Immature natural killer cell (primary cell): ENCODE results near the gene CHRNA9. TPM values are rescaled to one million over a fixed set of nuclear protein-coding genes. Genes with fewer than 3 reads are reported as not detected.

ENCODE experiments used
- DNase-seq, 3 donors: peaks; one replicate each; pipeline ENCODE4 v3.0.0; 2022; ENCODE audit warnings: mixed read lengths in 1 of 3
- H3K27ac Mint-ChIP-seq, 6 donors: one replicate each; pipeline ENCODE4 v1.8.0; 2020; ENCODE audit warnings: mixed read lengths in 6 of 6, mild to moderate bottlenecking in 5 of 6, inconsistent platforms in 4 of 6, moderate library complexity in 3 of 6
- H3K27me3 Mint-ChIP-seq, 3 donors: one replicate each; pipeline ENCODE4 v1.8.0; 2020 to 2021; ENCODE audit warnings: low read depth in 3 of 3, mild to moderate bottlenecking in 3 of 3, mixed read lengths in 3 of 3, moderate library complexity in 3 of 3, inconsistent platforms in 1 of 3
- H3K36me3 Mint-ChIP-seq, 3 donors: one replicate each; pipeline ENCODE4 v1.8.0; 2020; ENCODE audit warnings: mixed read lengths in 3 of 3, inconsistent platforms in 2 of 3, mild to moderate bottlenecking in 2 of 3
- H3K4me1 Mint-ChIP-seq, 2 donors: one replicate each; pipeline ENCODE4 v1.8.0; 2020; ENCODE audit warnings: inconsistent platforms in 2 of 2, mild to moderate bottlenecking in 2 of 2, mixed read lengths in 2 of 2, moderate library complexity in 1 of 2
- H3K4me3 Mint-ChIP-seq, 5 donors: one replicate each; pipeline ENCODE4 v1.8.0; 2020; ENCODE audit warnings: mild to moderate bottlenecking in 5 of 5, mixed read lengths in 5 of 5, inconsistent platforms in 3 of 5, moderate library complexity in 3 of 5
- H3K9me3 Mint-ChIP-seq, 6 donors: one replicate each; pipeline ENCODE4 v1.8.0; 2020; ENCODE audit warnings: mild to moderate bottlenecking in 6 of 6, mixed read lengths in 6 of 6, inconsistent platforms in 4 of 6, moderate library complexity in 3 of 6
- polyA plus RNA-seq, 3 donors: library from polyadenylated mRNA; unstranded; fragments of 300-500 nt; fragmentation: Illumina TruSeq; gene quantifications; one replicate each; pipeline ENCODE4 v1.2.3, GENCODE V29; 2021

Gene CHRNA9
- polyA plus RNA-seq, 3 donors from 2014 or later, result not detected

DNA sequence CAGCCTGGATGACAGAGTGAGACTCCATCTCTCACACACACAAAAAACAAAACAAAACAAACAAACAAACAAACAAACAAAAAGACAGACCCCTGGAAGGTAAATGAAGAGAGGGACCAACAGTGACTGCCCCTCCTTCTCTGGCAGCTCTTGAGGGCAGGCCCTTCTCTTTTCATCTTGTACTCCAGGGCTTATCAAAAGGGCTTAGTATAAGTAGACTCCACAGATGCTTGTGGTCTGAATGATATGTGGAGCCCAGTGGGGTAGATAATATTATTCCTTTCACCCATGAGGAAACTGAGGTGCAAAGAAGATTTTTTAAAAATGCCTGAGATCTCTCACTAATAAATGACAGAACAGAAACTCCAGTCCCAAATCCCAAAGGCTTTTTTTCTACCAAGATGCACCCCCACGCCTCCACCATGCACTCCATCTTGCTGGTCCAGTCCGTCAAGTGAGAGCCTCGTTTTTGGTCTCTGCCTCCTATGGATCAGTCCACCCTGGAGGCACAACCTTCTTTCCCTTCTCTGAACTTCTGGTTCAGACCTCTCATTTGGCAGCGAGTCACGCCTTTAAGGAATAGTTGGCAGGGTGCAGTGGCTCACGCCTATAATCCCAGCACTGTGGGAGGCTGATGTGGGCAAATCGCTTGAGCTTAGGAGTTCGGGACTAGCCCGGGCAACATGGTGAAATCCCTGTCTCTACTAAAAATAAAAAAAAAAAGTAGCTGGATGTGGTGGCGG is 17.0 kb upstream of the CHRNA9 start:
- no peak for DNase-seq
- H3K27me3 Mint-ChIP-seq, result peaks cover 0 to 6% (median 4%) of the 10 kb centered on the region in 3 donors
- H3K4me3 Mint-ChIP-seq, result peak overlapping the region in 2 of 5 donors; percentile 15 to 44

DNA sequence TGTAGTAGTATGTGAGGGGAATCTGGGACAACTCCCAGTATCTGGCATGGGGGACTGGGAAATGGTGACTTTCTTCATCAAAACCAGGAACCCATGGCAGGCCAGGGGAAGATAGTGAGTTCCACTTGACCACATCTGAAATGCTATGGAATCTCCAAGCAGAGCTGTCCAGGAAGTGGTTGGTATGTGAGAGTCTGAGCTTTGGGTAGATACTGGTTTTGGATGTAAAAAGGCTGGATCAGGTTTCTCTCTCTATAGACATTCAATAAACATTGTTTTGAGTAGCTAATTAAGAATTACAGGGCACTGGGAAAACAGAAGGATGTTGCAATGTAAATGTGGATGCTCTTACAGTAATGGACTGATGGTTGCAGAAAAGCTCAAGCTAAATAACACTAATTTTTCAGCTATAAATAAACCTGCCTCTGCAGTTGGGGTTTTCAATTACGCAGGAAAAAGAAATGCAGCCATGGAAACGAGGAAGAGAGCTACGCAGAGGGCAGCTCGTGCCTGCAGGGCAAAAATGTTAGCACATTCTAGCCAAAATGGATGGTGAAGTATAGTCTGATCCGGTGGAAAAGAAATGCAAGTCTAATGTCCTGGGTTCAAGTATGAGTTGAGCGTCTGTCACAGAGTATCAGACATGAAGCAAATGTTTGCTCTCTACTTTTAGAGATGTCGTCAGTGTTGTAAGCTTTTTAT is 13.4 kb upstream of the CHRNA9 start:
- no peaks in the 10 kb centered on the region for H3K36me3 Mint-ChIP-seq
- DNase-seq, result no peak
- H3K9me3 Mint-ChIP-seq, result no peaks in the 10 kb centered on the region
- no peak overlapping the region for H3K4me3 Mint-ChIP-seq
- H3K27me3 Mint-ChIP-seq, result peaks cover 0 to 7% (median 4%) of the 10 kb centered on the region in 3 donors
- H3K4me1 Mint-ChIP-seq, result peaks cover 8% of the 10 kb centered on the region in 2 donors
- no peak overlapping the region for H3K27ac Mint-ChIP-seq

More for the DNA sequence above, 17.0 kb upstream of the CHRNA9 start:
- Mint-ChIP-seq H3K9me3 (no peaks in the 10 kb centered on the region), H3K4me1 (peaks cover 10% of the 10 kb centered on the region in 2 donors), H3K27ac (peak overlapping the region in 1 of 6 donors; percentile 19), H3K36me3 (no peaks in the 10 kb centered on the region)

DNA sequence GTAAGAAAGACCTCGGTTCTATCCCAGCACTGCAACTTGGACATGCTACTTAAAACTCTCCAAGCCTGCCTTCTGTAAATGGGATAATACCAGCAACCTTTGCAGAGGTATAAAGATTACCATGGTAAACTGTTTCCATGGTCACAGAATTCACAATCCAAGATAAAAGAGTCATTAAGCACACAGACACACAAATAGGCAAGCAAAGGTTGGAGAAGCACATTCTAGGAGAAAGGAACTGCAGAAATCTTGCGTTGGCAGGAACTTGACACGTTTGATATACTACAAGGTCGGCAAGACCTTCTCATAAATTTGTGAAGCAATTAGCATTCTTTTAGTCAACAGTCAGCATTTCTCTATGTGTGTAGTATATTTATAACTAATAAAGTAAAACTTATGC is 12.3 kb upstream of the CHRNA9 start:
- H3K36me3 Mint-ChIP-seq, result no peaks in the 10 kb centered on the region
- peaks cover 0 to 5% (median 0%) of the 10 kb centered on the region in 3 donors for H3K27me3 Mint-ChIP-seq
- H3K4me3 Mint-ChIP-seq, result no peak overlapping the region
- H3K27ac Mint-ChIP-seq, result no peak overlapping the region
- H3K9me3 Mint-ChIP-seq, result no peaks in the 10 kb centered on the region
- H3K4me1 Mint-ChIP-seq, result no peaks in the 10 kb centered on the region
- DNase-seq, result no peak

DNA sequence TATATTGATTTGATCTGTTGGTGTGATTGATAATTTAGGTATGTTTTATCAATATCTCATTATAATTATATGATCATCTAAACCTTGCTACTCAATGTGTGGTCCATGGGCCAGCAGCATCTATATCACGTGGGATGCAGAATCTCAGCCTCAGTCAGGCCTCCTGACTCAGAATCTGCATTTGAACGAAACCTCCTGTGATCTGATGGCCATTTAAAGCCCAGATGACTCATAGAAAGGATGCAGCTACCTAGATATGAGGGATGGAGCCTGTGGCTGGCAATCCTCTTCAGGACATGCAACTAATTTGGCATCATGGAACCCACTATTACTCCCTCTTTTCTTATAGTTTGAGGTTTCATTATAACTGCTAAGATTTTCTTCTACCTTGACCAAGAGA is 11.3 kb upstream of the CHRNA9 start:
- Mint-ChIP-seq H3K27ac (no peak overlapping the region), H3K4me3 (no peak overlapping the region), H3K36me3 (no peaks in the 10 kb centered on the region), H3K27me3 (peaks cover 0 to 5% (median 1%) of the 10 kb centered on the region in 3 donors), H3K4me1 (no peaks in the 10 kb centered on the region), H3K9me3 (no peaks in the 10 kb centered on the region)
- no peak for DNase-seq

DNA sequence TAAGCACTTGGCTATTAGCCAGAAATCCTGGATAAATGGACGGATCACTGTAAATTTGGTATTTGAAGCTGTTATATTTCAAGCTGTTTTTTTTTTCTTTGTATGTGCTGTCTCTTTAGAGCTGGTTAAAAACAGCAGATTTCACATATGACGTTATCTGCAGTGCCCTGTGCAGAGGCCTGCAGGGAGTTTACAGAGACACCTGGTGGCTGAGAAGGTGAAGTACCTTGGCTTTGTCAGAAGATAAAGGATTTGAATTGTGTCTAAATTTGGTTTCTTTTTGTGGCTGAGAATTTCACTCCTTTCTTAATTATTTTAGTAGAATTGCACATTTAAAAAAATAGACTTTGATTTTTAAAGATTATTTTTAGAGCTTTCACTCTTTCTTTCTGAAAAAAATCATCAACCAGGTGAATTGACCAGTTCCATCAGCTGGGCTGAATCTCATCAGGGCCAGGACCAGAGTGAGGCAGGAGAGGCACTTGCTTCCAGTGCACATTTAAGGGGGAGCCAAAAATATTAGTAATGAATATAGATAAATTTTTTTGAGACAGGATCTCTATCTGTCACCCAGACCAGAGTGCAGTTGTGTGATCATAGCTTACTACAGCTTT is 9.6 kb upstream of the CHRNA9 start:
- no peaks in the 10 kb centered on the region for H3K9me3 Mint-ChIP-seq
- no peak overlapping the region for H3K4me3 Mint-ChIP-seq
- H3K36me3 Mint-ChIP-seq, result no peaks in the 10 kb centered on the region
- peak; percentile 47 to 65 (median 61) for DNase-seq
- H3K4me1 Mint-ChIP-seq, result no peaks in the 10 kb centered on the region
- peaks cover 0 to 5% (median 1%) of the 10 kb centered on the region in 3 donors for H3K27me3 Mint-ChIP-seq
- no peak overlapping the region for H3K27ac Mint-ChIP-seq

DNA sequence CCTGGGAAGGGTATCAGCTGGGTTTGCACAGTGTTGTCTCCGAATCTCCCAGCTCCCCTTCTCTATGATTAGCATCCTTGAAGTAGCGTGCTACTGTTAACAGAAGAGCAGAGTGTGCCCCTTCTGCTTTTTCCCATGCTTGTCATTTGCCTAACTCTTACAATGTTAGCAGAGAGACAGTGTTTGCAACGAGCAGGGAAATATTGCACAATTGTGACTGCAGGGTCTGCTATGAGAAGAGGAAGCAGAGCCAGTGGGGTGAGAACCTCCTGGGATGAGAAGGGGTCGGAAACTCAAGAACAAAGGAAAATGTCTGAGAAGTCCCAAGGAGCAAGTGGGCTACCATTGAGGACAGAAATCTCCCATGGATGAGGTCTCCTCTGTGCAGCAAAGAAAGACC is 7.8 kb upstream of the CHRNA9 start:
- H3K9me3 Mint-ChIP-seq, result no peaks in the 10 kb centered on the region
- peaks cover 0 to 5% (median 1%) of the 10 kb centered on the region in 3 donors for H3K27me3 Mint-ChIP-seq
- no peaks in the 10 kb centered on the region for H3K4me1 Mint-ChIP-seq
- no peak overlapping the region for H3K27ac Mint-ChIP-seq
- no peak for DNase-seq
- no peak overlapping the region for H3K4me3 Mint-ChIP-seq
- H3K36me3 Mint-ChIP-seq, result no peaks in the 10 kb centered on the region

DNA sequence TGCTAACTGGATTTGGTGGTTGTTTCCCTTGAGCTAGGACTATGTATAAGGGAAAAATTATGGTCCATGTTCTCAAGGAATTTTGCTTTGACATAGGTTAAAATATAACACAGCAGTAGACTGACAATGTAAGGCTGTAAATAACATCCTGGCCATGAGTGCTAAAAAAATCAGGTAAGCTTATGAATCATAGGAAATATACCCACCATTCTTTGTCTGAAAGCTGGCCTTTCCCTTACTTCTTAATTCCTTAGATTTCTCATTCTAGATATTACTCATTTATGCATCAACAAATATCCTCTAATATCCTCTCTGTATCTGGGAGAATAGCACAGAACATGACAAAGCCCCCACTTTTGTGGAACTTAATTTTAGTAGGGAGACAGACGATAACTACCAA is 6.8 kb upstream of the CHRNA9 start:
- no peak for DNase-seq
- Mint-ChIP-seq H3K27me3 (peaks cover 1 to 5% (median 2%) of the 10 kb centered on the region in 3 donors), H3K9me3 (no peaks in the 10 kb centered on the region), H3K4me1 (no peaks in the 10 kb centered on the region), H3K27ac (peak overlapping the region in 1 of 6 donors; percentile 24), H3K4me3 (no peak overlapping the region), H3K36me3 (no peaks in the 10 kb centered on the region)

DNA sequence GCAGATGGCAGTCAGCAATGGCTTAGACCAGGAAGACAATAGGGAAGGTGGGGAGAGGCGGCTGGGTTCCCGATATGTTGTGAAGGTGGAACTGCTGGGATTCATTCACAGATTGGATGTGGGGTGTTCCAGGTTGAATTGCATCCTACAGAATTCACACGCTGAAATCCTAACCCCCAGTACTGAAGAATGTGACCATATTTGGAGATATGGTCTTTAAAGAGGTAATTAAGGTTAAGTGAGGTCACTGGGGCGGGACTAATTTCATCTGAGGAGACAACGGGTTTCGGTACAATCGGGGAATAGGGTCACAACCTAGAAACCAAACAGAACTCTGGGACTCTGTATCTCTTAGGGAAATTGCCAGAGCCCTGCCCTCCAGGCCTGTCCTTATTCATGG is 5.3 kb upstream of the CHRNA9 start:
- H3K4me1 Mint-ChIP-seq, result no peaks in the 10 kb centered on the region
- H3K27me3 Mint-ChIP-seq, result peaks cover 3 to 8% (median 5%) of the 10 kb centered on the region in 3 donors
- DNase-seq, result no peak
- H3K9me3 Mint-ChIP-seq, result no peaks in the 10 kb centered on the region
- H3K36me3 Mint-ChIP-seq, result no peaks in the 10 kb centered on the region
- no peak overlapping the region for H3K4me3 Mint-ChIP-seq
- H3K27ac Mint-ChIP-seq, result no peak overlapping the region

DNA sequence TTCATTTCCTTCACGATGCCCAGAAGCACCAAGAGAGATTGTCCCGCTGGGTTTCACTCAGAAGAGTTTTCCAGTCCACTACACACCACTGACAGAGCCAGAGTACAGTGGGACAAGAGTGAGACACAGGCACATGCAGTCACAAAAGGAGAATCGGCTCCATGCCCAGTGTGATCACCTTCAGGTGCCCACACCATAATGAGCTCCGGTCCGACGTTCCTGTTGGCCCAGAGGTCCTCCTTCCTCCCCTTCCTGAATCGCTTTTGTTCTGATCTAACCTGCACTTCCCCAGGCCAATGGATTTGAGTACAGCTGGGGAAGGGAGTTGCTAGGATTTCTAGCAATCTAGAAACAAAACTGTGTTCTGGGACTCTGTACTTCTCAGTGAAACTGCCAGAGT is 4.6 kb upstream of the CHRNA9 start:
- H3K27ac Mint-ChIP-seq, result no peak overlapping the region

DNA sequence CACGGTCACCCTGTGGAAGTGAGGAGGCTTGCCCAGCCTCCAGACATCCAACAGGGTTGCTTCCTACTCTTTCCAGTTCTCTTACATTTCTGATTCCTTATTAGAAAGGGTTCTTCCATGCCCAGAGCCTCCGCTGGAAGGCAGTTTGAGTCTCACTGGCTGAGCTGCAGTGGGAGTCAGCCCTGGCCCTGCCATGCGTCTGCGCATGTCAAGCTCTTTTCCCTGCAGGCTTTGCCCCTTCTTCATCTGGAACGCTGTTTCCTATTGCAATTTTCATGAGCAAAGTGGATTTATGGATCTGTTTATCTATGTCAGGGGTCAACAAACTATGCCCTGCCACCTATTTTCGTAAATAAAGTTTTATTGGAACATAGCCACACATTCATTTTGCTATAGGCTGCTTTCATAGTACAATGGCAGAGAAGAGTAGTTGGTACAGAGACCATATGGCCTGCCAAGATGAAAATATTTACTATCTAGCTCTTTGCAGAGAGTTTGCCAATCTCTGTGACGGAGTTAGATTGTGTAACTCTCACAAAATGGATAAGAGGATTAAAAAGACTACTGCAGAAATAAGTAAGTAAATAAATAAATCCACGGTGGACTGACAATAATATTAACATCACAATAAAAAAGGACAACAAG is 3.9 kb upstream of the CHRNA9 start:
- Mint-ChIP-seq H3K27ac (no peak overlapping the region), H3K4me3 (no peak overlapping the region), H3K27me3 (peaks cover 2 to 12% (median 5%) of the 10 kb centered on the region in 3 donors), H3K4me1 (no peaks in the 10 kb centered on the region), H3K9me3 (no peaks in the 10 kb centered on the region), H3K36me3 (no peaks in the 10 kb centered on the region)
- no peak for DNase-seq

More for the DNA sequence above, 4.6 kb upstream of the CHRNA9 start:
- no peak for DNase-seq
- Mint-ChIP-seq H3K4me3 (no peak overlapping the region), H3K27me3 (peaks cover 2 to 12% (median 3%) of the 10 kb centered on the region in 3 donors), H3K9me3 (no peaks in the 10 kb centered on the region), H3K36me3 (no peaks in the 10 kb centered on the region), H3K4me1 (no peaks in the 10 kb centered on the region)

DNA sequence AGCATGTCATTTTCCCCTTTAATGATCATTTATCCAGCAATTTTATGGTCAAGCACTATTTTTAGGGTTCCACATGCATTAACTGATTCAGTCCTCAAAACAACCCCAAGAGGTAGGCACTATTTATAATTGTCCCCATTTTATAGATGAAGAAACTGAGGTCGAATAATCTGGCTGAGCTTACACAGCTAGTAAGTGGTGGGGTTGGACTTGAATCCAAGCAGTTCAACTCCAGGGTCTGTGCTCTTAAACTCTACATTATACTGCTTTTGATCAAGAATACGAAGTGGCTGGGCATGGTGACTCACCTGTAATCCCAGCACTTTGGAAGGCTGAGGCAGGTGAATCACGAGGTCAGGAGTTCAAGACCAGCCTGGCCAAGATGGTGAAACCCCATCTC is 3.2 kb upstream of the CHRNA9 start:
- no peak overlapping the region for H3K4me3 Mint-ChIP-seq
- H3K9me3 Mint-ChIP-seq, result no peaks in the 10 kb centered on the region
- H3K4me1 Mint-ChIP-seq, result no peaks in the 10 kb centered on the region
- H3K36me3 Mint-ChIP-seq, result no peaks in the 10 kb centered on the region
- no peak for DNase-seq
- no peak overlapping the region for H3K27ac Mint-ChIP-seq
- H3K27me3 Mint-ChIP-seq, result peaks cover under 1 to 12% (median 5%) of the 10 kb centered on the region in 3 donors

DNA sequence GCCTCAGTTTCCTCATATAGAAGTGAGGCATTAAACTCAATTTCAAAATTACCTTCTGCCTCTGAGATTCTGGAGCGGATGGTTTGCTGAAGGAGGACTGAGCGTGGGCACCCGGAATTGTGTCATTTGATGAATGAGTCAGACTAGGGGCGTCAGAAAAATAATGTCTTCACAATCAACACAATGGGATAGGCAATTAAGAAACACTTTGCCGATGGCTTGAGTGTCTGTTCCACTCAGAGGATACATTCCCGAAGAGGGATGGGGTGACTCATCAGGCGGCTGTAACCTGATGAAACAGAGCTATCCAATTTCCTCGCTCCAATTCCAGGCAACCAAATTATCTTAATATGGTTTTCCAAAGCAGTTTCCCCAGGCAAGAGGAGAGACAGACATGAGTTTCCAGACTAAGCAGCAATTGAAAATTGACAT is 1.2 kb upstream of the CHRNA9 start:
- Mint-ChIP-seq H3K4me3 (no peak overlapping the region), H3K9me3 (no peaks in the 10 kb centered on the region), H3K27me3 (peaks cover 0 to 16% (median 3%) of the 10 kb centered on the region in 3 donors), H3K36me3 (no peaks in the 10 kb centered on the region), H3K4me1 (no peaks in the 10 kb centered on the region), H3K27ac (no peak overlapping the region)
- DNase-seq, result no peak

DNA sequence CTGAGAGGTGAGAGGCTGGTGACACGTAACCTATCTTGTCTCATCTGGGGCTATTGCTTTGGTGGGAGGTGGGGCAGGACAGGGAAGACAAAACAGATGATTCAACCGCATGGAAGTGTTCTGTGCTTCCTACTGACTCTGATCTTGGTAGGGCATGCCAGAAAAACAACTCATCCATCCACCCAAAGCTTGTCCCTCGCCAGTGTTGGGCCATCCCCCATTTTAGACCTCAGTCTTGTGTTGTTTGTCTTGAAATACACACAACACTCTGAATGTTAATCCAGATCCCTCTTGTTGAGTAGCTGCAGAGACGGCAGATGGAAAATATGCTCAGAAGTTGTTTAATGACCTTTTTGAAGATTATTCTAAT is 377 bp downstream of the CHRNA9 start:
- no peaks in the 10 kb centered on the region for H3K9me3 Mint-ChIP-seq
- no peak overlapping the region for H3K27ac Mint-ChIP-seq
- peaks cover 0 to 1% (median 0%) of the 10 kb centered on the region in 3 donors for H3K36me3 Mint-ChIP-seq
- no peaks in the 10 kb centered on the region for H3K4me1 Mint-ChIP-seq
- H3K4me3 Mint-ChIP-seq, result no peak overlapping the region
- peaks cover 0 to 16% (median 4%) of the 10 kb centered on the region in 3 donors for H3K27me3 Mint-ChIP-seq
- DNase-seq, result no peak

DNA sequence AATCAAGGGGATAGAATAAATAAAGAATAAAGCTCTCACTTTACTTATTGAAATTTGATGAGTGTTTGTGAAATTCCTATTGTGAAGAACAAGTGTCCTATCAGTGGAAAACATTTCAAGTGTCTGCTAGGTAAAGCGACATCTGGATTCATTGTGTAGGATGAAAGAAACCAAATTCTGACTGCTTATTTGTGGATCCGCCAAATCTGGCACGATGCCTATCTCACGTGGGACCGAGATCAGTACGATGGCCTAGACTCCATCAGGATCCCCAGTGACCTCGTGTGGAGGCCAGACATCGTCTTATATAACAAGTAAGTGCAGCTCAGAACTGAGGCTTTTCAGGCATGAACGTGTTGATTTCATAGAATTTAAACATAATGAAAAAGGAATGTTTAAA is 1.9 kb downstream of the CHRNA9 start:
- Mint-ChIP-seq H3K36me3 (peaks cover 0 to 4% (median 0%) of the 10 kb centered on the region in 3 donors), H3K27ac (no peak overlapping the region), H3K9me3 (no peaks in the 10 kb centered on the region), H3K4me3 (no peak overlapping the region), H3K27me3 (peaks cover 2 to 16% (median 9%) of the 10 kb centered on the region in 3 donors), H3K4me1 (no peaks in the 10 kb centered on the region)
- DNase-seq, result no peak
